KOPT-K1 (cell line): ENCODE data around the gene CCDC59.
"Not testable (repeated sequence)": the region's sequence is repeated elsewhere in the genome, so short reads cannot be mapped to it uniquely, and the experiment has no call there.

Experiments
- H3K27ac ChIP-seq: fragments of 200-600 bp; sonication (generic); 2 replicates; pipeline ENCODE4 v1.5.1; 2016; ENCODE audit warnings: antibody characterized with exemption, mild to moderate bottlenecking, low read depth, low read length; ENCODE audit not compliant: poor library complexity, severe bottlenecking
- H3K36me3 ChIP-seq: fragments of 200-600 bp; sonication (generic); 2 replicates; pipeline ENCODE4 v1.5.1; 2017; ENCODE audit warnings: antibody characterized with exemption, mild to moderate bottlenecking, low read length, moderate library complexity; ENCODE audit not compliant: insufficient read depth
- H3K9me3 ChIP-seq: fragments of 200-600 bp; sonication (generic); 2 replicates; pipeline ENCODE4 v1.5.1; 2017; ENCODE audit warnings: antibody characterized with exemption, low read length, mild to moderate bottlenecking; ENCODE audit not compliant: insufficient read depth, poor library complexity, severe bottlenecking

CCDC59 gene, protein sequence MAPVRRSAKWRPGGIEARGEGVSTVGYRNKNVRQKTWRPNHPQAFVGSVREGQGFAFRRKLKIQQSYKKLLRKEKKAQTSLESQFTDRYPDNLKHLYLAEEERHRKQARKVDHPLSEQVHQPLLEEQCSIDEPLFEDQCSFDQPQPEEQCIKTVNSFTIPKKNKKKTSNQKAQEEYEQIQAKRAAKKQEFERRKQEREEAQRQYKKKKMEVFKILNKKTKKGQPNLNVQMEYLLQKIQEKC

DNA sequence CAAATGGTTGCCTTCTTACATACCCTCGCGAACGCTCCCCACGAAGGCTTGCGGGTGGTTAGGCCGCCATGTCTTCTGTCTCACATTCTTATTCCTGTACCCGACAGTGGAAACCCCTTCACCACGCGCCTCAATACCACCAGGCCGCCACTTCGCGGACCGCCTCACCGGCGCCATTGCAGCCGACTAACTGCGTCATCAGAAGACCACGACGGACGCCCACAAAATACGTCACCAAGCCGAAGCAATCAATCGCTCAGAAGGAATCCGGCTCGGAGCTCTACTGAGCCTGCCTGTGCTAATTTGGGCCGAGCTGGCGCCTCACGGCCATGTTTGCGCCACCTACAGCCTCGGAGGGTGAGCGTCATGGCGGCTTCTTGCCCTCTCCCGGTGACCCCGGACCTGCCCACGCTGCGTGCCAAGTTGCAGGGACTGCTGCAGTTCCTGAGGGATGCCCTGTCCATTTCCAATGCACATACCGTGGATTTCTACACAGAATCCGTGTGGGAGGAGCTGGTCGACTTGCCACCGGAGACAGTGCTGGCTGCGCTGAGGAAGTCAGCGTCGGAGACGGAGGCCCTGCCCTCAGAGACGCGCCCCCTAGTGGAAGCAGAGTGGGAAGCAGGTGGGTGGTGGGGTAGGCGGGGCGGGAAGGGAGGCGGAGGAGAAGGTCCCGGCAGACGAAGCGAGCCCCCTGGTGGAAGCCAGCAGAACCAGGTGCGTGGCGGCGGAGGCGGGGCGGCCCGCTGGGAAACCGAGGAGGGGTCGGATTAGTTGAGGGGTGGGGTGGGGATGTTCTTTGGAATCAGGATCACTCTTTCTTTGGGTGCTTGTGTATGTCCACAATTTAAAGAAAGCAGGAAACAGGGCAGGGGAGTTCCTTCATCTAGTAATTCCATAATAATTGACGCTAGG, at the start of gene CCDC59, which contains the start of gene METTL25:
Gene CCDC59, minus strand, starts transcription at position 188 of the 915 bp plus-strand sequence. Its CDS starts 11 bp downstream, at position 177.
Gene METTL25, plus strand, starts transcription at position 330 of the 915 bp plus-strand sequence. Its CDS starts 37 bp downstream, at position 367.
- H3K9me3 ChIP-seq = no peaks in the 10 kb centered on the region
- peaks cover 37% of the 10 kb centered on the region for H3K36me3 ChIP-seq

DNA sequence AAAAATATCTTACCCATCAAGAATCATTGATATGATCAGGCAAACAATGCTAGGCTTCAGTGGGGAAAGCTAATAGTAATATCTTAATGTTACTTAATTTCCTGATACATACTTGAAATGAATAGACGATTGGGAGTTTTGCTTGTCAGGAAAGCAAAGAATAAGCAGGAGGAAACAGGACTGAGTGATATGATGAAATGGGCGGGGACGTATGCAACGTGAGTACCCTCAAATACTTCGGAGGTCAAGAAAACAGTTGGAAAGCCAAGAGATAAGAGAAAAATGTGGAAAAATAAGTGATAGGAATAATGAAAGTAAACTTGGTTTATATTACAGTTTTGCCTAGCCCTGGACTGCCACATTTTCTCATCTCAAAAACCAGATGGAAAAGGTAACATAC, 49.3 kb upstream of the CCDC59 start:
- H3K9me3 ChIP-seq = no peaks in the 10 kb centered on the region
- no peaks in the 10 kb centered on the region for H3K36me3 ChIP-seq
- no peak overlapping the region for H3K27ac ChIP-seq

More for the DNA sequence above, at the start of gene CCDC59, which contains the start of gene METTL25:
- peak within 1 kb of the TSS; percentile 98 for H3K27ac ChIP-seq

DNA sequence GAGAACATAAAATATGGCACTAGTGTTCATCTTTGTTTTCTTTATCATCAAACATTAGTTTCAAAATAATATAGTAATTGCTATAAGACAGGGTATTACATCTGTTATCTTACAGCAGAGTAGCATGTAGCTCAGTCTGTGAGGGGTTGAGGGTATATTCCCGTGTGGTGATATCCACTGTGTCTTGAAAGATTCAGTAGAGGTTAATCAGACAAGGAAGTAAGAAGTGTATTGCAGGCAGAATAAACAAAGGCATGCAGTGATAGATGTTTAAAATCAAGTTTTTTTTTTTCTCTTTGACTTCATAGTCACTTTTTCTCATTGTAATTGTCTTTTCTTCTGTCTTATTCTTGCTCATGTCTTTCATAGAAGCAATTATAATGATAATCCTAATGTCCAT, 48.5 kb upstream of the CCDC59 start:
- H3K27ac ChIP-seq = no peak overlapping the region
- H3K9me3 ChIP-seq = no peaks in the 10 kb centered on the region
- H3K36me3 ChIP-seq = no peaks in the 10 kb centered on the region

DNA sequence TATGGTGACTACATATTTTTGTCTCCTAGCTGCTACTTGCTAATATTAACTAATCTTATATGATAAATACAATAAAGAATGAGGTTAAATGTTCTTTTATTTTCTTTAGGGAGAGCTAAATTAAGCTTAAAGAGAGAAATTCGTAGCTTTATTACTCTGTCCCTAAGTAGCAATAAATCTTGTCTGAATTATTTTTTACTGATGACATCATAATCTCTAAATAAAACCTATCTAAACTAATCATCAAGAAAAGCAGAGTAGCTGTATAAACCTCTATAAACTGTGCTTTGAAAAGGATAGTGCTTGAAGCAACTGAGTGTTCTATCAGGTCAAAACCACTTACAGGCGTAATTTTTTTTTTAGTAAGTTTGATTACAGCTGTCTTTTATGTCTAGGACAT, 42.6 kb upstream of the CCDC59 start:
- Histone ChIP-seq H3K27ac (no peak overlapping the region), H3K9me3 (no peaks in the 10 kb centered on the region), H3K36me3 (peaks cover 13% of the 10 kb centered on the region)

DNA sequence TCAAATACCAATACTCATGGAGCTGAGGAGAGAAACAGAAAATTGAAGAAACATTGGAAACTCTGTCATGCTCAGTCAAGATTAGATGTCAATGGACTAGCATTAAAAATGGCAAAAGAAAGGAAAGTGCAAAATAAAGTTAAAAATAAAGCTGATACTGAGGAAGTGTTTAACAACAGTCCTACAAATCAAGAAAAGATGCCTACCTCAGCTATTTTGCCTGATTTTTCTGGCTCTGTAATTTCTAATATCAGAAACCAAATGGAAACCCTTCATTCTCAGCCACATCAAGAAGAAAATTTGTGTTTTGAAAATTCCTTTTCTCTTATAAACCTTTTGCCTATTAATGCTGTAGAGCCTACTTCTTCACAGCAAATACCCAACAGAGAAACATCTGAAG, 40.7 kb upstream of the CCDC59 start:
- H3K27ac ChIP-seq = no peak overlapping the region
- no peaks in the 10 kb centered on the region for H3K9me3 ChIP-seq
- H3K36me3 ChIP-seq = peaks cover 13% of the 10 kb centered on the region

DNA sequence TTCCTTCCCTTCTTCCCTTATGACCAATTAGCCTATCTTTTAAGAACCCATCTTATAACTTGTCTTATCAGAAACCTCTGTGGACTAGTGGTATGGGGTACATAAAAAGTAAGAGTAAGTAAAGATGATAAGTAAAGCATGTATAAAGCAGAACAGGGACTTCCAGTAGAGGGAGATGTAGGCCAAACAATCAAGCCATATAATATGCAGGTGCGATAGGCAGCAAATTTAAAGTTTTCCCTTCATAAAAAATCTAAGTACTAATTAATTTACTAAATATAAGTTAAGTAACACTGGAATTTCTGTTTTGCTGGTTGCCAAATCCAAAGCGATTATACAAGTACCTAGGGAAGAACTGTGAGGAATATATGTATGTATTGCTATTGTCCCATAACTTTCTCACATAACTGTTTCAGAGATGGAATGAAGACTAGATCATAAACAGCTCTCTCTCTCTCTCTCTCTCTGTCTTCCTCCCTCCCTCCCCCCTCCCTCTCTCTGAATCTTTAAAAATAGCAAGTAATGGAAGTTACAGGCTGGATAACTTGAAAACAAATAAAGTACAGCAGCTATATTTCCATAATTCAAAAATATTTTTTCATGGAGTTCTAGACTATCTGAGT, 25.9 kb upstream of the CCDC59 start:
- Histone ChIP-seq H3K27ac (no peak overlapping the region), H3K36me3 (no peaks in the 10 kb centered on the region), H3K9me3 (no peaks in the 10 kb centered on the region)

DNA sequence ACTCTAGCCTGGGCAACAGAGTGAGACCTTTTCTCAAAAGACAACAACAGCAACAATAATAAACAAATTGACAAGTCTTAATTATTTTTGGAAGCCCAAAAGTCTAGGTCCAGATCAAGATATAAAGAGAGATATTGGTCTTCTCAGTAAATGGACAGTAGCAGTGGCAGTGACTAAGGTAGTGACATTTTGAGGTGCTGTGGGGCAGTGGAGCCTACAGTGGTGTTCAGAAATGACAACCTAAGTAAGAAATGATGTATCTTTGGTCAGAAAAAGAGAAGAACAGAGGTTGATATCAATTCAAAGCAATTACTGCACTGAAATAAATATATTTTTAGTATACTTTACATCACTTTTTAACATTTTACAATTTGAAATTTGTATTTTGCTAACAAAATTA, 20.8 kb upstream of the CCDC59 start:
- no peak overlapping the region for H3K27ac ChIP-seq
- peaks cover 5% of the 10 kb centered on the region; the same call in 1 of the 2 replicates for H3K36me3 ChIP-seq
- H3K9me3 ChIP-seq = peaks cover 11% of the 10 kb centered on the region

DNA sequence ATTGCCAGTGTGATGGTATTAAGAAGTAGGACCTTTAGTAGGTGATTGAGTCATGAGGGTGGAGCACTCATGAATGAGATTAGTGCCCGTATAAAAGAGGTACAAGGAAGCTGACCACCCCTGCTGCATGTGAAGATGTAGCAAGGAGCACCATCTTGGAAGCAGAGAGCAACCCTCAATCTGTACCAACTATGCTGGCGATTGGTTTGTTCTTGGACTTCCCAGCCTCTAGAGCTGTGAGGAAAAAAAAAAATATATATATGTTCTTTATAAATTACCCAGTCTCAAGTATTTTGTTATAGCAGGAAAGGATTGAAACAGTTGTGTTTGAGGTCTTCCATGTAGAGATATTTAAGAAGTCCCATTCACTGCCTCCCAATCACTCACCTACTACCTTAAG, 17.0 kb upstream of the CCDC59 start:
- Histone ChIP-seq H3K9me3 (peaks cover 17% of the 10 kb centered on the region), H3K36me3 (peaks cover 9% of the 10 kb centered on the region; the same call in 1 of the 2 replicates), H3K27ac (no peak overlapping the region)

DNA sequence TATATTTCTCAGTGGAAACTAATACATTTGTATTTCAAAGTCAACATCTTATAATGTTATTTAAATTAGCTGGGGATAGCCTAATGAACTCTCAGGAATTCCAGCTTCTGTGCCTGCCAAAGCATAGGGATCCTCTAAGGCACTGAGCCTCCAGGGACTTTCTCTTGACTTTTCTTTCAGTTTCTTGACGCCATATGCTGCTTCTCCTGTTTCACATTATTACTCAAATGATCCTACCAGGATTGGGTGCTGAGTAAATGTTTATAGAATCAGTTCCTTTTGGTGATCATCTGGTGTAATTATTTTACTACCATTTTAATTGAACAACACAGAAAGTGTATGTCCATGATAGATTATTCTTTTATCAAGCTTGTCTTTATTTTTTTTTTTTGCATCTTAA, 8.0 kb upstream of the CCDC59 start:
- Histone ChIP-seq H3K36me3 (peaks cover 4% of the 10 kb centered on the region; the same call in 1 of the 2 replicates), H3K27ac (no peak overlapping the region), H3K9me3 (peaks cover 6% of the 10 kb centered on the region)

DNA sequence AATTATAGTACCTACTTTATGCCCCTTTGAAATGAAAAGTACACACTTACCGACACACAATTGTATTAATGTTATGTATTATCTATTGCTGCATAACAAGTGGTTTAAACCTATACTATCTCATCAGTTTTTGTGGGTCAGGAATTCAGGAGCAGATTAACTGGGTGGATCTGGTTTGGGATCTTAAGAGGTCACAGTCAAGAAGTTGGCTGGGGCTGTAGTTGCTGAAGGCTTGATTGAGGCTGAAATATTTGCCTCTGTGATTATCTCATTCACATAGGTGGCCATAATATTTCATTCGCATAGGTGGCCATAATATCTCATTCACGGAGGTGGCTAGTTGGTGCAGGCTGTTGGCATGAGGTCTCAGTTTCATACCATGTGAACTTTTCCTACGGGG, 5.8 kb upstream of the CCDC59 start:
- no peak overlapping the region for H3K27ac ChIP-seq
- H3K9me3 ChIP-seq = no peaks in the 10 kb centered on the region
- no peaks in the 10 kb centered on the region for H3K36me3 ChIP-seq

DNA sequence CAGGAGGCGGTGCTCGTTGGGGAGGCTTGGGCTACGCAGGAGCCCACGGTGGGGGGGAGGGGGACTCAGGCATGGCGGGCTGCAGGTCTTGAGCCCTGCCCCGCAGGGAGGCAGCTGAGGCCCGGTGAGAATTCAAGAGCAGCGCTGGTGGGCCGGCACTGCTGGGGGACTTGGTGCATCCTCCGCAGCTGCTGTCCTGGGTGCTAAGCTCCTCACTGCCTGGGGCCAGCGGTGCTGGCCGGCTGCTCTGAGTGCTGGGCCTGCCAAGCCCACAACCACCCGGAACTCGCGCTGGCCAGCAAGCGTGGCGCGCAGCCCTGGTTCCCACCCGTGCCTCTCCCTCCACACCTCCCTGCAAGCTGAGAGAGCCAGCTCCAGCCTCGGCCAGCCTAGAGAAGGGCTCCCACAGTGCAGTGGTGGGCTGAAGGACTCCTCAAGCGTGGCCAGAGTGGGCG, 3.3 kb upstream of the CCDC59 start:
- Histone ChIP-seq H3K27ac (no peak overlapping the region), H3K36me3 (peaks cover 6% of the 10 kb centered on the region), H3K9me3 (no peaks in the 10 kb centered on the region)

DNA sequence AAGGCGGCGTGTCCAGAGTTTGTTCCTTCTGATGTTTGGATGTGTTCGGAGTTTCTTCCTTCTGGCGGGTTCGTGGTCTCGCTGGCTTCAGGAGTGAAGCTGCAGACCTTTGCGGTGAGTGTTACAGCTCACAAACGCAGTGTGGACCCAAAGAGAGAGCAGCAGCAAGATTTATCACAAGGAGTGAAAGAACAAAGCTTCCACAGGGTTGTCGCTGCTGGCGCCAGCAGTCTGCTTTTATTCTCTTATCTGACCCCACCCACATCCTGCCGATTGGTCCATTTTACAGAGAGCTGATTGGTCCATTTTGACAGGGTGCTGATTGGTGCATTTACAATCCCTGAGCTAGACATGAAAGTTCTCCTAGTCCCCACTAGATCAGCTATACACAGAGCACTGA, 2.6 kb upstream of the CCDC59 start:
- H3K36me3 ChIP-seq = peaks cover 13% of the 10 kb centered on the region
- H3K27ac ChIP-seq, H3K9me3 ChIP-seq: not testable (repeated sequence)

DNA sequence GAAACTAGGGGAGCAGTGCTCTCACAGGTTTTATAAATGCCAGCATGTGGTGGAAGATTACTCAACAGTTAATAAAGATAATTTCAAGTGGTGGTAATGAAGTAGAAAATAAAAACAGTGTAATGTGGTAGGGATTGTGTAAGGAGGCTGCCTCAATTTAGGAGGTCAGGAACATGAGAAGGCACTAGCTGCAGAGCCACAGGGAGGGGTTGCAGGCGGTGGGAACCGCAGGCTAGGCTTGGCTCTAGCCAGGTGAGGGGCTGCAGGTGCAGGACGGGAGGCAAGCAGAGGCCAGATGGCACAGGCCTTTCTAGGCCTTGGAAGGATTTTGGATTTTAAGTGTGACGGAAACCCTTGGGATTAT, 910 bp upstream of the CCDC59 start:
- H3K27ac ChIP-seq = peak overlapping the region; percentile 98
- peaks cover 30% of the 10 kb centered on the region for H3K36me3 ChIP-seq
- H3K9me3 ChIP-seq = no peaks in the 10 kb centered on the region

DNA sequence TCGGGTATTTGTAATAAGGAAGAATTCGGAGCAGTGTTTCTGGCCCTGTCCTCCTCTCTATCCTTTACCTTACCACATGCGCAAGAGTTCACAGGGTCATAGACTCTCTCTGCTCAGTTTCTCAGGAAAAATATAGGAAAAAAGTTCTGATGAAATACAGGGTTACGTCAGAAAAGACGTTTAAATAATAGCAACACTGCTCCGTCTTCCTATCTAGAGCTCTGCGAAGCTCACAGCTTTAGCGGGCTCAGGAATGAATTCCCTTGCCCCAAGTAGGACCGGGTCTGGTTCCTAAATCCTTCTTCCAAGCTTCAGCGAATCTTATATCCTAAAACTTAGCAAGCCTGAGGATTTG, 365 bp downstream of the CCDC59 start:
- no peaks in the 10 kb centered on the region for H3K9me3 ChIP-seq
- peak overlapping the region; percentile 98 for H3K27ac ChIP-seq

DNA sequence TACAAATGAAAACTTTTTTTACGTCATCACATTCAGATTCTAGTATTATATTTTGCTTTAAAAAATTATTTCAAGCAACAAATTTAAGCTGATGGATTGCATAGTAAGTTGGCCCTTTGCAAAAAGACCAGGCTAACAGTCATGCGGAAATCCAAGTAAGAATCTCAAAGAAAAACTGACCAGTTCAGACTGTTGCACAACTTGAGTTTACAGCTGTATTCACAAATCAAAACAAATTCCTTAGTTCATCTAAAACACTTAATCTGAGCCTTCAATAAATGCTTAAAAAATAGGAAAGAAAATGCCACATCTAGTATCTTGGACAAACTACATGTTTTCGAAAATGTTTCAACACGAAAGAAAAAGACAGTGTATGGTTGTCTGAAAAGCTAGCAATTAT, 847 bp downstream of the CCDC59 start:
- Histone ChIP-seq H3K27ac (peak overlapping the region; percentile 98), H3K9me3 (no peaks in the 10 kb centered on the region), H3K36me3 (peaks cover 48% of the 10 kb centered on the region)

More for the DNA sequence above, 365 bp downstream of the CCDC59 start:
- peaks cover 43% of the 10 kb centered on the region for H3K36me3 ChIP-seq
